HG02642 (cell line): Measurements from ENCODE around the gene HTD2.
A peak's percentile ranks its signal among the peaks of the same experiment; 100 is the strongest.
"Not testable (repeated sequence)": the region's sequence is repeated elsewhere in the genome, so short reads cannot be mapped to it uniquely, and the experiment has no call there.

Source experiments
- ATAC-seq: cut with Tn5 transposase; IDR thresholded peaks from one replicate; pipeline ENCODE4 v1.9.1; 2021; ENCODE audit warnings: mild to moderate bottlenecking; ENCODE audit not compliant: unreplicated experiment, poor library complexity

The HTD2 gene

DNA sequence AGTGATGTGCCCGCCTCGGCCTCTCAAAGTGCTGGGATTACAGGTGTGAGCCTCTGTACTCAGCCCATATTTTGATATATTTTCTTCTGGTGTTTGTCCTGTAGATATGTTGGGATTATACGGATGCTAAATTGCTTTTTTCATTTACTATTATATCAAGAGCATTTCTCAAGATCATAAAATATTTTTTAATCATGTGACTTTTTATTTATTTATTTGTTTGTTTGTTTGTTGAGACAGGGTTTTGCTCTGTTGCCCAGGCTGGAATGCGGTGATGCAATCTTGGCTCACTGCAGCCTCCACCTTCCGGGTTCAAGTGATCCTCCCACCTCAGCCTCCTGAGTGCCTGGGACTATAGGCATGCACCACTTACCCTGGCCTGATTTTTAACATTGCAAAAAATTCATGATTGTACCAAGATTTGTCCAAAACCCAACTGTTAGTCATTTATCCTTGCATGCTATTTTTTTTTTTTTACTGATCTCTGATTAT is 23.6 kb downstream of the HTD2 start:
- ATAC-seq: no peak

DNA sequence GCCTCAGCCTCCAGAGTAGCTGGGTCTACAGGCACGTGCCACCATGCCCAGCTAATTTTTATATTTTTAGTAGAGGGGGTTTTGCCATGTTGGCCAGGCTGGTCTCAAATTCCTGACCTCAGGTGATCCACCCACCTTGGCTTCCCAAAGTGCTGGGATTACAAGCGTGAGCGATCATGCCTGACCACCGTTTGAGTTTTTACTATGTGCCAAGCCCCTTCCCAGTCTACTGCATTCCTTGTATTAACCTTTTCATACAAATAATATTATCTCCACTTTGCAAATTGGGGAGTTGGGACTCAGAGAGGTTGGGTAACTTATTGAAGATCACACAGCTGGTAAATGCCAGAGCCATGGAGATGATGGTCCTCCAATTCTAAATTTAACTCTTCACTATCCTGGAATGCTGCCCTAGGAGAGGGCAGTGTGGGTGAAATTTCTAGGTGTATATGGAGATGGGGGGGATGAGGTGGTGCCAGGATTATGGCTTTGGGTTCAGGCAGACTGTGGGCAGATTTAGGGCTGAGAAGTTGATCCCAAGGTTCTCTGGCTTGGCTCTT is 25.4 kb downstream of the HTD2 start:
- no peak for ATAC-seq

GRCh38 chr3:58332575-58333188 is 26.4 kb downstream of the HTD2 start, which contains the start of gene PXK:
Gene PXK (plus strand): TSS chr3:58332892. CDS start chr3:58332989, 97 bp downstream.
- peak; percentile 93 for ATAC-seq

DNA sequence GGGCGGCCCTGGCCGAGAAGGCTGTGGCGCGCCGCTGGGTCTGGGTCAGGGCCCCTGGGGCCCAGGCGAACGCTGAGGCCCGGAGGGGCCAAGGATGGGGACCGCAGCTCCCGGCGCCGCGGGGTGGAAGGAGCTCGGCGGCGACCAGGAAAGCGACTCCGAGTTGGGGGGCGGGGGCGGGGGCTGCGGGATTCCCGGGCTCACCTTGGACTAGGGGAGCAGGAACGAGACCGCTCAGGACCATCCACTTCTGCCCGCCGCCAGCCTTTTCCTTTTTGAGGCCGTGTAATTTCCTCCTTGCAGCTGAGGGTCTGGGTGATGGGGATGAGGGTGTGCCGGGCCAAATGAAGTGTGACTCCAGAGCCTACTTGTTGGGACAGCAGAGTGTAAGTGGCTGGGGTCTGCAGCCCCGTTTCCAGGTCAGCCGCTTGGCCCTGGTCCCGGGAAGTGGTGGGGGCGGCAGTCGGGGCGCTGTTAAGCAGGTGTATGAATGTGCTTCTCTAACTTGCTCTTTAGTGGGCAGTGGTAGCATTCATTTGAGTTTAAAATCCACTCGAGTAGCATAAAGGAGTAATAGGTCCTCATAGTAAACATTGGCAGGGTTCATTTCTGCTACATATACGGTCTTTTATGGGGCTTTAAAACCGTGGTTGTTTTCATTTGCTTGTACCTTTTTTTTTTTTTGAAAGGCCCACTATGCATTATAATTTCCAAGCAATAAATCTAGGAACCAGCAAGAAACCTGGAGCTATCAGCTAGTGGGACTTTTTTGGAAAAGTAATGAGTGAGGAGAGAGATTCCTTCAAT is 27.1 kb downstream of the HTD2 start:
- peak; percentile 33 for ATAC-seq

- ATAC-seq: no peak
These were observed 27.6 kb downstream of the HTD2 start for GRCh38 chr3:58334013-58334321.

GRCh38 chr3:58334506-58334884 is 28.2 kb downstream of the HTD2 start:
- ATAC-seq: no peak

DNA sequence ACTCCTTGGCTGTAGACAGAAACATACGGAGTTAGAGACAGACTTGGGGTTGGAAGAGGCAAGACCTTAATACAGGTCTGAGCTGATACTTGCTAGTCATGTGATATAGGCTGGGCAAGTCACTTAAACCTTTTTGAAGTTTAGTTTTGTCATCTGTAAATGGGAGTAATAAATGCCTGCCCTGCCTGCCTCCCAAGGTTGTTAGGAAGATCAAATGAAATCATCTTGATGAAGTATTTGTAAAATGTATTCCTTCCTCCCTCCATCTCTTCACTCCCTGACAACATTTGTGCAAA is 29.3 kb downstream of the HTD2 start:
- ATAC-seq: no peak

GRCh38 chr3:58336135-58336882 is 30.0 kb downstream of the HTD2 start:
- no peak for ATAC-seq

DNA sequence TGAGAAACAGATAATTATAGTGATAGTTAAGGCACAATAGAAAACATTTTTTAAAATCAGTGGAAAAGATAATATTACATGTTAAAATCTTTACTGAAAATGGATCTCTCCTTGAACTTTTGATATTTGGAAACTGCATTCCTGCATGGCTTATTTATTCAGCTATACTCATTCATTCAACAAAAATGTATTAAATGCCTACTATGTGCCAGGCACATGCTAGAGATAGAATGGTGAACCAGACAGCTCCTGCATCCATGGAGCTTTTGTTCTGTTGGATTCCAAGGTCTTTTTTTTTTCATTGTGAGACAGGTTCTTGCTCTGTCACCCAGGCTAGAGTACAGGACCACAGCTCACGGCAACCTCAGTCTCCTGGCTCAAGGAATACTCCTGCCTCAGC is 30.9 kb downstream of the HTD2 start:
- no peak for ATAC-seq

DNA sequence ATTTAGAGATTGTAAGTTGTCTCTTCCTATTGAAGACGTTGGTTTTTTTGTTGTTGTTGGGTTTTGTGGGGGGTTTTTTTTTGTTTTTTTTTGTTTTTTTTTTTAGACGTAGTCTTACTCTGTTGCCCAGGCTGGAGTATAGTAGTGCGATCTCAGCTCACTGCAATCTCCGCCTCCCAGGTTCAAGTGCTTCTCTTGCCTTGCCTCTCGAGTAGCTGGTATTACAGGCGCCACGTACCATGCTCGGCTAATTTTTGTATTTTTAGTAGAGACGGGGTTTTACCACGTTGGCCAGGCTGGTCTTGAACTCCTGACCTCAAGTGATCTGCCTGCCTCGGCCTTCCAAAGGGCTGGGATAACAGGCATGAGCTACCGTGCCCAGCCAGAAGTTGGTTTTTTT is 32.8 kb downstream of the HTD2 start:
- ATAC-seq: not testable (repeated sequence)

- ATAC-seq: no peak
These were observed 34.4 kb downstream of the HTD2 start for GRCh38 chr3:58340594-58341244.

GRCh38 chr3:58341376-58341775 is 35.1 kb downstream of the HTD2 start:
- ATAC-seq: no peak

GRCh38 chr3:58342676-58343075 is 36.4 kb downstream of the HTD2 start:
- no peak for ATAC-seq

GRCh38 chr3:58345457-58345856 is 39.1 kb downstream of the HTD2 start:
- no peak for ATAC-seq

DNA sequence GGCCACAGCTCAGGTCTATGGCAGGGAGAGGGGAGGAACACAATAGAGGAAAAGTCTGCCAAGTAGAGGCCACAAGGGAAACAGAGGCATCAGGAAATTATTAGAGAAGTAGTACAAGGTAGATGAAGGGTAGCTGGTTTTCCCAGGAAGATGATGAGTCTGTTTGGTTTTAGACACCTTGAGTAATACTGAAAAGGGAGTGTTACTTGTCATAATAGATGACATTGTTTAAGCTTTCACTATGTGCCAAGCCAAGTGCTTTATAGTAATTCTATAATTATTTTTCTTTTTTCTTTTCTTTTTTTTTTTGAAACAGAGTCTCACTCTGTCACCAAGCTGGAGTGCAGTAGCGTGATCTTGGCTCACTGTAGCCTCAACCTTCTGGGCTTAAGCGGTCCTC is 40.0 kb downstream of the HTD2 start:
- ATAC-seq: no peak

DNA sequence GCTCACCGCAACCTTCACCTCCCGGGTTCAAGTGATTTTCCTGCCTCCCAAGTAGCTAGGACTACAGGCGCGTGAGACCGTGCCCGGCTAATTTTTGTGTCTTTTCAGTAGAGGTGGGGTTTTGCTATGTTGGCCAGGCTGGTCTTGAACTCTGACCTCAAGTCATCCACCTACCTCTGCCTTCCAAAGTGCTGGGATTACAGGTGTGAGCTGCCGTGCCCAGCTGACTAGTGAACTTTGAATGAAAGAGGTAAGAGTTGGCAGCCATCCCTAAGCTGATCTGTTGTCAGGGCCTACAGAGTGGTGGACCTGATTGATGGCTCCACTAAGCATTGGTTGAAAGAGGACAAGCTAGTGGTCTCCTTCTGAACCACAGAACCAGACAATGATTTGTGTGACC is 41.7 kb downstream of the HTD2 start:
- ATAC-seq: no peak

- ATAC-seq: peak; percentile 86
These were observed 43.7 kb downstream of the HTD2 start for GRCh38 chr3:58349792-58350626.

DNA sequence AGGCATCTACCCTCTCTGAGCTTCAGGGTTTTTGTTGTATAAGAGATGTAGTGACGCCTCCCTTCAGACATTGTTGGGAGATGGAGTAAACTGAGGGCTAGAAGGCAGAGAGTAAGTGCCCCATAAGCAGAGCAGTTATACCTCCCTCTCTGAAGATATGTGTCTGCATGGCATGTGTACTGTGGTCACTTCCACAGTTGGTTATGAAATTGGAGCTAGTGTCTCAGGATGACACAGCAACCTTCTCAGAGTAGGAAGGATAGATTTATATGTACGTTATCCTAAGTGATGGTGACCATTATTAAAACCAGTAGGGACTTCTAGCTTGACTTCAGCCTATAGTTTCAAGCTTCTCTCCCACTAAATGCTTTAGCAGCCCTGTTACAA is 44.3 kb downstream of the HTD2 start:
- ATAC-seq: no peak

- no peak for ATAC-seq
These were observed 45.6 kb downstream of the HTD2 start for GRCh38 chr3:58351920-58352319.

GRCh38 chr3:58352626-58353025 is 46.3 kb downstream of the HTD2 start:
- ATAC-seq: no peak
